H54 (cell line): ENCODE measurements around the gene CGB5.
"Not testable (repeated sequence)": the region's sequence is repeated elsewhere in the genome, so short reads cannot be mapped to it uniquely, and the experiment has no call there.

ENCODE experiments used
- DNase-seq: peaks from one replicate; pipeline ENCODE4 v3.0.0; 2011; ENCODE audit warnings: low spot score, mixed read lengths; ENCODE audit not compliant: insufficient read length
- FAIRE-seq: peaks from 3 replicates; lab custom pipeline; 2011; peaks lifted over from hg19 to GRCh38; lab: Jason Lieb, UNC
- POLR2A ChIP-seq: IDR thresholded peaks from 2 replicates; pipeline ENCODE4 v1.6.1; 2011; ENCODE audit warnings: low read depth, mild to moderate bottlenecking, low read length

Gene CGB5

GRCh38 chr19:49017666-49018351 lies 25.8 kb upstream of the CGB5 start:
- FAIRE-seq (no peak), DNase-seq (peak; percentile 59)
- TF ChIP-seq POLR2A: 0 out of 2 replicates have a peak, but pooled peaks have one; percentile 19

- DNase-seq, FAIRE-seq: not testable (repeated sequence)
- peak; percentile 23; the same call in 1 of the 2 replicates for TF ChIP-seq POLR2A
Measured at GRCh38 chr19:49018388-49019241, 25.0 kb upstream of the CGB5 start.

- no peak for TF ChIP-seq POLR2A
- FAIRE-seq (no peak), DNase-seq (peak; percentile 37)
Measured at GRCh38 chr19:49019242-49019932, 24.3 kb upstream of the CGB5 start.

- DNase-seq (no peak), FAIRE-seq (no peak)
- TF ChIP-seq POLR2A: no peak
Measured at GRCh38 chr19:49020342-49020741, 23.3 kb upstream of the CGB5 start.

GRCh38 chr19:49020931-49021895 lies 22.4 kb upstream of the CGB5 start:
- FAIRE-seq (no peak), DNase-seq (no peak)
- TF ChIP-seq POLR2A: no peak

GRCh38 chr19:49022116-49022515 lies 21.5 kb upstream of the CGB5 start:
- FAIRE-seq: no peak
- TF ChIP-seq POLR2A: no peak
- no peak for DNase-seq

- not testable (repeated sequence) for FAIRE-seq, DNase-seq
Measured at GRCh38 chr19:49024233-49024632, 19.4 kb upstream of the CGB5 start, which contains the start of gene CGB3. CGB3 (minus strand) TSS chr19:49024333; CDS start chr19:49023971, 362 bp downstream.

GRCh38 chr19:49025088-49025487 lies 18.6 kb upstream of the CGB5 start:
- DNase-seq, FAIRE-seq: not testable (repeated sequence)

GRCh38 chr19:49025599-49025998 lies 18.0 kb upstream of the CGB5 start:
- FAIRE-seq: peak; percentile 50

GRCh38 chr19:49028686-49029085 lies 15.0 kb upstream of the CGB5 start:
- FAIRE-seq, DNase-seq: not testable (repeated sequence)

More at GRCh38 chr19:49025599-49025998, 18.0 kb upstream of the CGB5 start:
- DNase-seq: not testable (repeated sequence)

GRCh38 chr19:49029749-49030148 lies 13.9 kb upstream of the CGB5 start:
- DNase-seq: not testable (repeated sequence)

GRCh38 chr19:49030323-49030722 lies 13.3 kb upstream of the CGB5 start:
- DNase-seq, FAIRE-seq: not testable (repeated sequence)

More at GRCh38 chr19:49029749-49030148, 13.9 kb upstream of the CGB5 start:
- FAIRE-seq: not testable (repeated sequence)

GRCh38 chr19:49031642-49032301 lies 11.9 kb upstream of the CGB5 start, which contains the start of gene CGB2:
CGB2 (plus strand) TSS chr19:49031890; CDS start chr19:49032096, 206 bp downstream.
- not testable (repeated sequence) for DNase-seq, FAIRE-seq

GRCh38 chr19:49036815-49037214 lies 6.8 kb upstream of the CGB5 start, which contains the start of gene CGB1:
CGB1 (minus strand) TSS chr19:49036895; CDS start chr19:49036711, 184 bp downstream.
- DNase-seq, FAIRE-seq: not testable (repeated sequence)

- not testable (repeated sequence) for DNase-seq, FAIRE-seq
Measured at GRCh38 chr19:49038111-49038510, 5.5 kb upstream of the CGB5 start.

GRCh38 chr19:49038557-49039276 lies 4.9 kb upstream of the CGB5 start:
- DNase-seq, FAIRE-seq: not testable (repeated sequence)

- FAIRE-seq, DNase-seq: not testable (repeated sequence)
Measured at GRCh38 chr19:49039736-49040135, 3.9 kb upstream of the CGB5 start.
